ENCODE measurements around the gene LIFR. TPM values are rescaled to one million over a fixed set of nuclear protein-coding genes. Genes with fewer than 3 reads are reported as not detected.

The LIFR gene, protein sequence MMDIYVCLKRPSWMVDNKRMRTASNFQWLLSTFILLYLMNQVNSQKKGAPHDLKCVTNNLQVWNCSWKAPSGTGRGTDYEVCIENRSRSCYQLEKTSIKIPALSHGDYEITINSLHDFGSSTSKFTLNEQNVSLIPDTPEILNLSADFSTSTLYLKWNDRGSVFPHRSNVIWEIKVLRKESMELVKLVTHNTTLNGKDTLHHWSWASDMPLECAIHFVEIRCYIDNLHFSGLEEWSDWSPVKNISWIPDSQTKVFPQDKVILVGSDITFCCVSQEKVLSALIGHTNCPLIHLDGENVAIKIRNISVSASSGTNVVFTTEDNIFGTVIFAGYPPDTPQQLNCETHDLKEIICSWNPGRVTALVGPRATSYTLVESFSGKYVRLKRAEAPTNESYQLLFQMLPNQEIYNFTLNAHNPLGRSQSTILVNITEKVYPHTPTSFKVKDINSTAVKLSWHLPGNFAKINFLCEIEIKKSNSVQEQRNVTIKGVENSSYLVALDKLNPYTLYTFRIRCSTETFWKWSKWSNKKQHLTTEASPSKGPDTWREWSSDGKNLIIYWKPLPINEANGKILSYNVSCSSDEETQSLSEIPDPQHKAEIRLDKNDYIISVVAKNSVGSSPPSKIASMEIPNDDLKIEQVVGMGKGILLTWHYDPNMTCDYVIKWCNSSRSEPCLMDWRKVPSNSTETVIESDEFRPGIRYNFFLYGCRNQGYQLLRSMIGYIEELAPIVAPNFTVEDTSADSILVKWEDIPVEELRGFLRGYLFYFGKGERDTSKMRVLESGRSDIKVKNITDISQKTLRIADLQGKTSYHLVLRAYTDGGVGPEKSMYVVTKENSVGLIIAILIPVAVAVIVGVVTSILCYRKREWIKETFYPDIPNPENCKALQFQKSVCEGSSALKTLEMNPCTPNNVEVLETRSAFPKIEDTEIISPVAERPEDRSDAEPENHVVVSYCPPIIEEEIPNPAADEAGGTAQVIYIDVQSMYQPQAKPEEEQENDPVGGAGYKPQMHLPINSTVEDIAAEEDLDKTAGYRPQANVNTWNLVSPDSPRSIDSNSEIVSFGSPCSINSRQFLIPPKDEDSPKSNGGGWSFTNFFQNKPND
- 50.7 and 66.2 TPM in 2 replicates for total RNA-seq

DNA sequence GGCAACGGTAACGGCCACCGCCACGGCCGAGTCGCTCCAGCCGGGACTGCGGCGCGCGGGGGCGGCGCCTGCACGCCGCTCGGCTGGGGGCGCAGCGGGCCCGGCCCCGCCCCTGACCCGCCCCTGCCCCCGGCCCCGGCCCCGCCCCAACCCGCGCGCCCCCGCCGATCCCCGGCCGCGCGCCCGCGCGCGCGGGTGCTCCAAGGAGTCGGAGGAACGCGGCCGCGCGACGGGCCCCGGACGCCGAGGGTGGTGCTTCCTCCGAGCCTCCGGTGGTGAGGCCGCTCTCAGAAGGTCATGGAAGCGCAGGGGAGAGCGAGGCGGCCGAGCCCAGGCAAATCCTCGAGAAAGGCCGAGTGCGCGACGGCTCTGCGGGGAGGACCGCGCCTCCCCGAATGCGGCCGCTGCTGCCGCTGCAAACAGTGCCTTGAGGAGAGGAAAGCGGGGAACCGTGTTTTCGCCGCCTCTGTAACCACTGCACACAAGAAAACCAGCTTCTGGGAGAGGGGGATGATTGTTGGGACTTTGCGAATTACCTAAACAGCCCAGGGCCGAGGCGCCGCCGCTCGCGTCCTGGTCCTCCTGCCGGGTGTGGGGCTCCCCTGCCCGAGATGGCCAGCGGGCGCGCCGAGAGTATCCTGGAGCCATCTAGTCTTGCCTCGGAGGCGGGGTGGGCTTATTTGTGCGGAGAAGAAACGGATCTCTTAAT, at the start of gene LIFR:
Gene LIFR (minus strand): TSS at position 48 of the 709 bp plus-strand sequence. CDS start 25,999 bp downstream, outside the sequence.

All from bladder microvascular endothelial cell (primary cell).